NCI-H1105 (cell line): ENCODE results near the gene SARNP.

Experiments used
- DNase-seq: peaks from one replicate; lab custom pipeline; 2025; lab: John Stamatoyannopoulos, UW

SARNP gene

DNA sequence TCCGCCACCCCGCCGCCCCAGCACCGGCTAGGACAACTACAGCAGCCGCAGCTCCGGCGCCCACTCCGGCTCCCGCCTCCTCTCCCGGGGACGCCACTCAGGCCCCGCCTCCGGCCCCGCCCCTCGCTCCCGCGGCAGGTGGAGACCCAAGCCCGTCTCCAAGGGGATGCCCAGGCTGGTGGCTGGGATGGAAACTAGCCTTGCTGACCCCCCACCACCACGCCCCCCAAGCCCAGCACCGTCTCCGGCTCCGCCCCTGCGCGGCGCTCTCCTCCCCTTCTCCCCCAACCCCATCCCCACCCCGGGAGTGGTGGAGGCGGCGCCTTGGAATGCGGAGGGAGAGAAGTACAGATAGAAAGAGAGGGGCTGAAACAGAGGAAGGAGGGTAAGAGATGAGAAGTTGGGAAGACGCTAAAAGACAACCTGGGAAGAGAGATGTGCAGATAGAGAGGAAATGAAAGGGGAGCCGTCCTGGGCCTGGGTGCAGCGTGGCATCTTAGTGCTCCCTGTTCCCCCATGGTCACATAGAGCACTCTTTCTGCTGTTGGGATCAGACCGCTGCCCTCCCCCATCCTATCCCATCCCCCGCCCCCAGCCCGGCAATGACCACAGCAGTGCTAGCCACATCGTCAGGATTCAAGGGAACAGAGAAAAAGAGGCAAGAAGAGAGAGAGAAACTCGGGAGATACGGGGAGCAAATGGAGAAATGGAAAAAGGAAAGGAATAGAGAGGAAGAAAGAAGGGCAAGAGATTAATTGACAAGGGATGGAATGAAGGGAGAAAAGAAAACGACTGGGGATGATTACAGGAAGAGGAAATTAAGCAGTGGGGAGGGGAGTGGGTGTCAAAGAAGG is 109.5 kb downstream of the SARNP start, which contains the start of gene ITGA7:
Gene ITGA7, minus strand, starts transcription at position 64 of the 854 bp plus-strand sequence. CDS start 222 bp downstream, outside the sequence.
- DNase-seq = peak; percentile 62
